ENCODE results near the gene SOX21. TPM values are rescaled to one million over a fixed set of nuclear protein-coding genes. Genes with fewer than 3 reads are reported as not detected.

SOX21 gene
- total and polyA plus RNA-seq, 4 donors: 0.22 to 0.46 (median 0.31) TPM

DNA sequence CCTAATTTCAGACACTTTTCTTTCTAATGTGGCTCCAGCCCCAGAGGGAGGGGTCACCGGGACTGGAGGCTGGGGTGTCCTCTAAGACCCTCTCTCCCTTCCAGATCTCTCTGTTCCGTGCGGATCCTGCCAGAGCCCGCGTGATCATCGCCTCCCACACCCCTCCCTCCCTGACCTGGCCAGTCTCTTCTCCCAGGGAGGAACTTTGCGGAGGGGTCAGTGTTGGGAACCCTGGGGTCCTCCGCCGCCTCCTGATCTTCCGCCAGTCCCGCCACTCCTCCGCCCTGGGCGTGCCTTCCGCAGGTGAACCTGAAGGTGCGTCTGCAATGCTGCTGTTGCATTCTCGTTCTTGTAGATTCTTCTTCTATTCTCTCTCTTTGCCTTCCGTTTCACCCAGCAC, 9.1 kb downstream of the SOX21 start:
- WGBS, 2 donors: 9 to 11% methylated on average over 17 of the region's 17 CpGs
- H3K9ac ChIP-seq (ENCODE audit: insufficient read depth in 1 of 2, low read length in 2 of 2): no peak overlapping the region
- H3K27me3 ChIP-seq (ENCODE audit: control insufficient read depth in 3 of 3, insufficient read depth in 3 of 3, low read length in 2 of 3): peaks cover 7 to 98% (median 97%) of the 10 kb centered on the region in 3 donors
- H3K4me3 ChIP-seq: no peak overlapping the region
- DNase-seq (no peak), ATAC-seq (ENCODE audit: insufficient read depth, low FRiP score) (no peak)
- no peak overlapping the region for H3K27ac ChIP-seq (ENCODE audit: low read depth in 1 of 2, low read length in 1 of 2)
- H3K36me3 ChIP-seq (ENCODE audit: control insufficient read depth in 4 of 4, insufficient read depth in 4 of 4, low read length in 4 of 4): no peaks in the 10 kb centered on the region
- H3K9me3 ChIP-seq (ENCODE audit: control insufficient read depth in 4 of 4, insufficient read depth in 3 of 4, low read length in 3 of 4): peaks cover 0 to 14% (median 0%) of the 10 kb centered on the region in 4 donors
- TF ChIP-seq, protein P1, sequence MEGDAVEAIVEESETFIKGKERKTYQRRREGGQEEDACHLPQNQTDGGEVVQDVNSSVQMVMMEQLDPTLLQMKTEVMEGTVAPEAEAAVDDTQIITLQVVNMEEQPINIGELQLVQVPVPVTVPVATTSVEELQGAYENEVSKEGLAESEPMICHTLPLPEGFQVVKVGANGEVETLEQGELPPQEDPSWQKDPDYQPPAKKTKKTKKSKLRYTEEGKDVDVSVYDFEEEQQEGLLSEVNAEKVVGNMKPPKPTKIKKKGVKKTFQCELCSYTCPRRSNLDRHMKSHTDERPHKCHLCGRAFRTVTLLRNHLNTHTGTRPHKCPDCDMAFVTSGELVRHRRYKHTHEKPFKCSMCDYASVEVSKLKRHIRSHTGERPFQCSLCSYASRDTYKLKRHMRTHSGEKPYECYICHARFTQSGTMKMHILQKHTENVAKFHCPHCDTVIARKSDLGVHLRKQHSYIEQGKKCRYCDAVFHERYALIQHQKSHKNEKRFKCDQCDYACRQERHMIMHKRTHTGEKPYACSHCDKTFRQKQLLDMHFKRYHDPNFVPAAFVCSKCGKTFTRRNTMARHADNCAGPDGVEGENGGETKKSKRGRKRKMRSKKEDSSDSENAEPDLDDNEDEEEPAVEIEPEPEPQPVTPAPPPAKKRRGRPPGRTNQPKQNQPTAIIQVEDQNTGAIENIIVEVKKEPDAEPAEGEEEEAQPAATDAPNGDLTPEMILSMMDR (IDR thresholded peaks at IDR 0.05; ENCODE audit: control extremely low read depth, extremely low read depth): no peak
- H3K4me1 ChIP-seq (ENCODE audit: control insufficient read depth in 5 of 5, insufficient read depth in 5 of 5, low read length in 5 of 5): peaks cover 0 to 20% (median 0%) of the 10 kb centered on the region in 5 donors

DNA sequence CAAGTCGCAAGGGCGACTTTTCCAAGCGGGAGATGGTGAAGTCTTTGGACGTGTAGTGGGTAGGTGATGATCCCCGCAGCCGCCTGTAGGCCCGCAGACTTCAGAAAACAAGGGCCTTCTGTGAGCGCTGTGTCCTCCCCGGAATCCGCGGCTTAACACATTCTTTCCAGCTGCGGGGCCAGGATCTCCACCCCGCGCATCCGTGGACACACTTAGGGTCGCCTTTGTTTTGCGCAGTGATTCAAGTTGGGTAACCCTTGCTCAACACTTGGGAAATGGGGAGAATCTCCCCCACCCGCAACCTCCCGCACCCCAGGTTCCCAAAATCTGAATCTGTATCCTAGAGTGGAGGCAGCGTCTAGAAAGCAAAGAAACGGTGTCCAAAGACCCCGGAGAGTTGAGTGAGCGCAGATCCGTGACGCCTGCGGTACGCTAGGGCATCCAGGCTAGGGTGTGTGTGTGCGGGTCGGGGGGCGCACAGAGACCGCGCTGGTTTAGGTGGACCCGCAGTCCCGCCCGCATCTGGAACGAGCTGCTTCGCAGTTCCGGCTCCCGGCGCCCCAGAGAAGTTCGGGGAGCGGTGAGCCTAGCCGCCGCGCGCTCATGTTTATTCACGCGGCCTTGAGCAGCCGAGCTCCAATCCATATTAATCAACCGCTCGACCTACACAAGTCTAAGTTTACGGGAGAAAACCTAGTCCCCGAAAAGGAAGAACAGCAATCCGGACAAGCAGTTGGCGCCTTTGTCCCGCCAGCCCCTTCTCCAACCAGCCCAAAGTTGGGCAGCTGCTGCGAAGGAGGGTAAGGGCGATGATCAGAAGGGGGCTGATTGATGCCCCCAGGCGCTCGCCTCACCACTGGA, 9.9 kb downstream of the SOX21 start:
- no peak for DNase-seq
- Histone ChIP-seq H3K36me3 (ENCODE audit: control insufficient read depth in 4 of 4, insufficient read depth in 4 of 4, low read length in 4 of 4) (no peaks in the 10 kb centered on the region), H3K27me3 (ENCODE audit: control insufficient read depth in 3 of 3, insufficient read depth in 3 of 3, low read length in 2 of 3) (peaks cover 7 to 98% (median 95%) of the 10 kb centered on the region in 3 donors)

DNA sequence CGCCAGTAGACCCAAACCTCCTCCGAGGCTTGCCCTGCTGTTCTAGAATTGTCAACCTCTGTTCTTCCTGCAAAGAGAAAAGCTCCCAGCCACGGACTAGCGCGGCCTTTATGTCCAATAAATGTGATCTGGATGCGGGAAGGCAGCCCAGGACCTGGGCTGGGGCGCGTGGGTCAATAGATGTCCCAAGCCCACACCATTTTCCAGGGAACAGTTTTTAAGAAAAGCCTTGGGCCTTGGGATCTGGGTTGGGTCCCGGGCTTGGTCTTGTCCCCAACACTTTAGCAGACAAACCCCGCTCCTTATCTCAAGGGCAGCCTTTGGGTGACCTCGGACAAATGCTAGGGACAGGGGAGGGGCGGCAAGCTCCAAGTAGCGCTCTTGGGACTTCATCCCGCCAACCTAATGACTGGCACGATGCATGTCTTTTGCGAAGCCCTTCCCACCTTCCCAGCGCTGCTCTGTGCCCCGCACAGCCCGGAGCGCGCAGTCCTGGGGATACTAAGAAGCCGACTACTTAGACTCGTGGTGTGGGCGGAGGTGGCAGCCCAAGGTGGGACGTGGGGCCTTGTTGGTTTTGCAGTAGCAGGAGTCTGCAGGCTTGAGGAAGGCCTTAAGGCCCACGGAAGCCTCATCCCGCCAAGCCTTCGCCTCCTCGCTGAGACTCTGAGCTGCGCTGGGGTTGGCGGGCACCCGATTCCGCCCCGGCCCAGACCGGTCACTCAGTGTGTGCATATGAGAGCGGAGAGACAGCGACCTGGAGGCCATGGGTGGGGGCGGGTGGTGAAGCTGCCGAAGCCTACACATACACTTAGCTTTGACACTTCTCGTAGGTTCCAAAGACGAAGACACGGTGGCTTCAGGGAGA, 10.8 kb downstream of the SOX21 start:
- TF ChIP-seq, protein P1 (IDR thresholded peaks at IDR 0.05; ENCODE audit: control extremely low read depth, extremely low read depth): no peak
- WGBS, 2 donors: 28 to 33% methylated on average over 40 to 42 of the region's 42 CpGs
- Histone ChIP-seq H3K27me3 (ENCODE audit: control insufficient read depth in 3 of 3, insufficient read depth in 3 of 3, low read length in 2 of 3) (peaks cover 7 to 98% (median 88%) of the 10 kb centered on the region in 3 donors), H3K4me3 (no peak overlapping the region), H3K27ac (ENCODE audit: low read depth in 1 of 2, low read length in 1 of 2) (no peak overlapping the region), H3K36me3 (ENCODE audit: control insufficient read depth in 4 of 4, insufficient read depth in 4 of 4, low read length in 4 of 4) (no peaks in the 10 kb centered on the region), H3K4me1 (ENCODE audit: control insufficient read depth in 5 of 5, insufficient read depth in 5 of 5, low read length in 5 of 5) (peaks cover 0 to 20% (median 0%) of the 10 kb centered on the region in 5 donors), H3K9ac (ENCODE audit: insufficient read depth in 1 of 2, low read length in 2 of 2) (no peak overlapping the region), H3K9me3 (ENCODE audit: control insufficient read depth in 4 of 4, insufficient read depth in 3 of 4, low read length in 3 of 4) (peaks cover 0 to 14% (median 0%) of the 10 kb centered on the region in 4 donors)
- ATAC-seq (ENCODE audit: insufficient read depth, low FRiP score) (no peak), DNase-seq (no peak)

More for the DNA sequence above, 9.9 kb downstream of the SOX21 start:
- Histone ChIP-seq H3K9ac (ENCODE audit: insufficient read depth in 1 of 2, low read length in 2 of 2) (no peak overlapping the region), H3K27ac (ENCODE audit: low read depth in 1 of 2, low read length in 1 of 2) (no peak overlapping the region), H3K4me3 (no peak overlapping the region), H3K9me3 (ENCODE audit: control insufficient read depth in 4 of 4, insufficient read depth in 3 of 4, low read length in 3 of 4) (peaks cover 0 to 14% (median 0%) of the 10 kb centered on the region in 4 donors), H3K4me1 (ENCODE audit: control insufficient read depth in 5 of 5, insufficient read depth in 5 of 5, low read length in 5 of 5) (peaks cover 0 to 20% (median 0%) of the 10 kb centered on the region in 5 donors)
- WGBS, 2 donors: 6 to 7% methylated on average over 60 of the region's 60 CpGs
- TF ChIP-seq, protein P1 (IDR thresholded peaks at IDR 0.05; ENCODE audit: control extremely low read depth, extremely low read depth): no peak
- ATAC-seq (ENCODE audit: insufficient read depth, low FRiP score): no peak

Data from lung (tissue), 12 donors.